ENCODE data around the gene SDK1. TPM values are rescaled to one million over a fixed set of nuclear protein-coding genes. Genes with fewer than 3 reads are reported as not detected.

Gene SDK1
- total RNA-seq, 4 donors from 2014 or later, result 1.3 to 5.0 (median 2.0) TPM

DNA sequence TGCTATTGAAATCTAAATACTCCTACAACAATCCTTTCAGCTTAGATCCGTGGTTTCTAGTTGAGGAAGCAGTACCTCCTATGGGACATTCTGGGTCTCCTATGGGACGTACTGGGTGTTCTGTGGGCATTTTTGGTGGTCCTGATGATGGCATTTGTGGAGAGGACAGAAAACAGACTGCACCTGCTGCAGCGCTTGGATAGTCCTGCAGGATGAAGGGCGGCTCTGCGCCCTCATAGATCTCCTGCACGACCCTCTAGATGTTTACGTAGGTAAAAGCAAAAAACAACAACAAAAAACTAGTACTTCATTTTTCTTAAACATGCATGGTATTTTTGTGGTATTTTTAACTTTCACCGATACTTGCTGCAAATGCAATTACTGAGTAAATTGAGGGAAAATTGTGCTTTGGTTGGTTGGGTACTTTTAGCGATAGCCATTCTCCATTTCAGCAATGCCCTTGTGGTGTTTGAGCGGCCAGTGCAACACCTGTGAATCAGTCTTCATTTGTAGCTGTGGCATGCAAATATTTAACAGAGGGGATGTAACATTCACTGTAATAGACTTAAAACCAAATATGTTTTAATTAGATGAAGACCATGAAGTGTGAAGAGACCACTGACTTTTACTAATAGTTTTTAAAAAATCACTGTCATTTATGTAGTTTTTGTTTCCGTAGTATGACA lies 461.2 kb downstream of the SDK1 start:
- no peaks in the 10 kb centered on the region for H3K27me3 ChIP-seq
- TF ChIP-seq POLR2A (IDR thresholded peaks at IDR 0.05), result no peak
- no peak overlapping the region for H3K27ac ChIP-seq
- no peak overlapping the region for H3K4me3 ChIP-seq (replicated peaks in 1 of 3)
- no peaks in the 10 kb centered on the region for H3K36me3 ChIP-seq
- H3K9me3 ChIP-seq, result no peaks in the 10 kb centered on the region
- no peaks in the 10 kb centered on the region for H3K4me1 ChIP-seq
- intact Hi-C loops (cut with DNase I), result no loop called here
- no peak for DNase-seq
- 87 to 89% methylated on average over 11 of the region's 11 CpGs for WGBS, 2 donors

DNA sequence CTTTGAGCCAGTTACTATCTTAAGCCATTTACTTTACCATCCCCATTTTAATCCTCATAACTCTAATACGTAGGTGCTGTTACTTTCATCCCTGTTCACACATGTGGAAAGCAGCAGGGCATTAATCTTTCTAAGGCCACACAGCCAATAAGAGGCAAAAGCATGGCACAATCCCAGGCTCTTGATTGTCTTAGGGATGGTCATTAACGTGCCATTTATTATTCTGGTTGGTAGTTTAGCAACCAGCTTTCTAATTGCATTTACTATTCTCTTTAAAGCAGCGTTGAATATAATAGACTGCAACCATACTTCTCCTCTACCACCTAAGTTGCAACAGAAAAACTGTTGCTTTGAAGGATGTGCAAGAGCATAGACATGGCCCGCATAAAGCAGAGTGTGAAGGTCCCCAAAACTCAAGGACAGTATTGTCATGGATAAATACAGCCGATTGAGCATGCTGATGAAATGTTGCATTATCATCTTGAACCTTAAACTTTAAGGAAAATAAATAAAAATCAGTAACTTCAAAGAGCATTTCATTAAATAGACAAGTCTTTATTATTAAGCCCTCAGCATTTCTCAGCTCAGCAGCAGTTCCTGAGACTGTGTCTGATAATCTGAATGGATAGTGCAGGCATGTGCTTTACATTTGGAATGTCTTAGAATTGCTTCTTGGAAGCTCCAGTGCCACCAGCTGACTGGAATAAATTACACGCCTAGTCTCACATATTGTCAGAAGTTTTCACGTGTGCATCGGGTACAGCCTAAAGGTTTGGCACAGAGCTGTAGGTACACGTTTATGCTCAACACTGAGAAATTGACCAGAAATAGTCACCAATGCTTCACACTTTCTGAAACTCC lies 467.1 kb downstream of the SDK1 start:
- intact Hi-C loops (cut with DNase I), result no loop called here

DNA sequence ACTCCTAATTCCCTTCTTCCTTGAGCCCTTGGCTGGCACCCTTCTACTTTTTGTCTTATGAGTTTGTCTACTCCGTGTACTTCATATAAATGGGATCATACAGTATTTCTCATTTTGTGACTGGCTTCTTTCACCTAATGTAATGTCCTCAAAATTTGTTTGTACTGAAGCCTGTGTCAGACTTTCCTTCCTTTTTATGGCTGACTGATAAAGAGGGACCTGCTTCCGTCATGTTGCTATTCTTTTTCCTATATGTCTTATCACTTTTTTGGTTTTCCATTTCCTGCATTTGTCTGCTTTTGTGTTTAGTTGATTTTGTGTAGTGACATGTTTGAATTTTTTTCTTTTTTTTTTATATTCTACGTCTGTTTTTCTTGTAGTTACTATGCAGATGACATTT lies 470.9 kb downstream of the SDK1 start:
- H3K9me3 ChIP-seq, result no peaks in the 10 kb centered on the region
- H3K4me3 ChIP-seq (replicated peaks in 1 of 3), result no peak overlapping the region
- TF ChIP-seq, protein P1, sequence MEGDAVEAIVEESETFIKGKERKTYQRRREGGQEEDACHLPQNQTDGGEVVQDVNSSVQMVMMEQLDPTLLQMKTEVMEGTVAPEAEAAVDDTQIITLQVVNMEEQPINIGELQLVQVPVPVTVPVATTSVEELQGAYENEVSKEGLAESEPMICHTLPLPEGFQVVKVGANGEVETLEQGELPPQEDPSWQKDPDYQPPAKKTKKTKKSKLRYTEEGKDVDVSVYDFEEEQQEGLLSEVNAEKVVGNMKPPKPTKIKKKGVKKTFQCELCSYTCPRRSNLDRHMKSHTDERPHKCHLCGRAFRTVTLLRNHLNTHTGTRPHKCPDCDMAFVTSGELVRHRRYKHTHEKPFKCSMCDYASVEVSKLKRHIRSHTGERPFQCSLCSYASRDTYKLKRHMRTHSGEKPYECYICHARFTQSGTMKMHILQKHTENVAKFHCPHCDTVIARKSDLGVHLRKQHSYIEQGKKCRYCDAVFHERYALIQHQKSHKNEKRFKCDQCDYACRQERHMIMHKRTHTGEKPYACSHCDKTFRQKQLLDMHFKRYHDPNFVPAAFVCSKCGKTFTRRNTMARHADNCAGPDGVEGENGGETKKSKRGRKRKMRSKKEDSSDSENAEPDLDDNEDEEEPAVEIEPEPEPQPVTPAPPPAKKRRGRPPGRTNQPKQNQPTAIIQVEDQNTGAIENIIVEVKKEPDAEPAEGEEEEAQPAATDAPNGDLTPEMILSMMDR (IDR thresholded peaks at IDR 0.05), result no peak
- TF ChIP-seq POLR2A (IDR thresholded peaks at IDR 0.05), result no peak
- 76 to 80% methylated on average over 3 of the region's 3 CpGs for WGBS, 2 donors
- no peaks in the 10 kb centered on the region for H3K27me3 ChIP-seq
- no peaks in the 10 kb centered on the region for H3K36me3 ChIP-seq
- no peaks in the 10 kb centered on the region for H3K4me1 ChIP-seq
- H3K27ac ChIP-seq, result no peak overlapping the region
- intact Hi-C loops (cut with DNase I), result no loop called here
- DNase-seq, result no peak

More for the DNA sequence above, 467.1 kb downstream of the SDK1 start:
- WGBS, 2 donors, result 89 to 90% methylated on average over 9 of the region's 9 CpGs
- DNase-seq, result no peak
- Histone ChIP-seq H3K4me3 (replicated peaks in 1 of 3) (no peak overlapping the region), H3K36me3 (no peaks in the 10 kb centered on the region), H3K9me3 (no peaks in the 10 kb centered on the region), H3K27me3 (no peaks in the 10 kb centered on the region), H3K4me1 (no peaks in the 10 kb centered on the region), H3K27ac (no peak overlapping the region)
- TF ChIP-seq, protein P1 (IDR thresholded peaks at IDR 0.05), result no peak
- no peak for TF ChIP-seq POLR2A (IDR thresholded peaks at IDR 0.05)

DNA sequence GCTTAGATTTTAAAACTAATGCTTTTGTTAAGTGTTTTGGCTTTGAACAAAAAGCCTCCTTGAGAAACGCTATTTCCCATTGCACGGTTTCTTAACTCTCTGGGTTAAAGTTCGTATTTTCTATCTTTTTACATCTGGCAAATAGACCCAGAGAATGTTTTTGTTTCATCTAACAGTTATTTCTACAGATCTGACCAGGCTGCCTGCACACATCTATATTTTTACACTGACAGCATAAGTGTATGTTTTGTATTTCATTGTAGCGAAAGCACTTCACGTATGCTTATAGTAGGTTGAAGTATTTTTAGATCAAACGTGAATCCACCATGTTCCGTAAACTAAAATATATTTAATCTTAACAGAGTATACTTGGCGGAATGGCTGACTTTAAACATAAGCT lies 477.3 kb downstream of the SDK1 start:
- WGBS, 2 donors, result 43 to 46% methylated on average over 8 of the region's 8 CpGs
- Histone ChIP-seq H3K36me3 (no peaks in the 10 kb centered on the region), H3K27ac (no peak overlapping the region), H3K27me3 (no peaks in the 10 kb centered on the region), H3K9me3 (no peaks in the 10 kb centered on the region), H3K4me3 (replicated peaks in 1 of 3) (no peak overlapping the region), H3K4me1 (peaks cover 0 to 3% of the 10 kb centered on the region in 2 donors)
- no peak for DNase-seq
- intact Hi-C loops (cut with DNase I), result no loop called here
- TF ChIP-seq, protein P1 (IDR thresholded peaks at IDR 0.05), result no peak
- no peak for TF ChIP-seq POLR2A (IDR thresholded peaks at IDR 0.05)

DNA sequence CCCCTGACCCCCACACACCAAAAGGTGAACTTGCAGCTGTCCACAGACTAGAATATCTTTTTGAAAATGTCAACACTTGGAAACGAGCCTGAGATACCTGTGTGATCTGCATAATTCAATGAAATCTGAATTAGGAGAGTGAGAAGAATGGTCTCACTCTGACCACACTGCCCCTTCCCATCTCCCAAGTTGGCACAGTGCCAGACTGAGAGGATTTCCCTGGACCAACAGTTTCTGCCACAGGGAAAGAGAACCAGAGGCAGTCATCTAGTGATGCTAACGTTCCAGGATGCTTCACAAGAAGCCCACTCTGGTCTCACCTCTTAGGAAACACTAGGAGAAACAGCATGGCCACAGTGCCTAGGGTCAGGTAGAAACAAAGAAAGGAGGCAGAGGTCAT lies 479.0 kb downstream of the SDK1 start:
- H3K36me3 ChIP-seq, result no peaks in the 10 kb centered on the region
- WGBS, 2 donors, result 85 to 90% methylated on average over 1 to 2 of the region's 2 CpGs
- H3K4me1 ChIP-seq, result peaks cover 0 to 3% of the 10 kb centered on the region in 2 donors
- no peak for TF ChIP-seq POLR2A (IDR thresholded peaks at IDR 0.05)
- TF ChIP-seq, protein P1 (IDR thresholded peaks at IDR 0.05), result no peak
- no peaks in the 10 kb centered on the region for H3K9me3 ChIP-seq
- H3K27ac ChIP-seq, result no peak overlapping the region
- intact Hi-C loops (cut with DNase I), result no loop called here
- H3K27me3 ChIP-seq, result no peaks in the 10 kb centered on the region
- no peak for DNase-seq
- H3K4me3 ChIP-seq (replicated peaks in 1 of 3), result no peak overlapping the region
